GM10266 (cell line): ENCODE results near the gene TSPAN15.
"Not testable (repeated sequence)": the region's sequence is repeated elsewhere in the genome, so short reads cannot be mapped to it uniquely, and the experiment has no call there.

Source experiments
- DNase-seq: peaks from one replicate; pipeline ENCODE4 v3.0.0; 2012; ENCODE audit errors: extremely low spot score
- CTCF ChIP-seq: IDR thresholded peaks from 2 replicates; pipeline ENCODE4 v1.5.1; 2012; ENCODE audit warnings: mild to moderate bottlenecking, low read depth; ENCODE audit not compliant: control insufficient read depth, insufficient read depth; ENCODE audit errors: missing control alignments

Gene TSPAN15

GRCh38 chr10:69445041-69445440 is 6.2 kb upstream of the TSPAN15 start:
- no peak for DNase-seq
- TF ChIP-seq CTCF: no peak

GRCh38 chr10:69446229-69446628 is 5.0 kb upstream of the TSPAN15 start:
- TF ChIP-seq CTCF: no peak
- DNase-seq: no peak

- TF ChIP-seq CTCF: no peak
- no peak for DNase-seq
Measured at GRCh38 chr10:69446650-69447151, 4.6 kb upstream of the TSPAN15 start.

GRCh38 chr10:69449841-69450240 is 1.4 kb upstream of the TSPAN15 start:
- TF ChIP-seq CTCF: peak; percentile 25
- peak; percentile 61 for DNase-seq

- DNase-seq: not testable (repeated sequence)
Measured at GRCh38 chr10:69450395-69450794, 870 bp upstream of the TSPAN15 start.

- no peak for DNase-seq
- no peak for TF ChIP-seq CTCF
Measured at GRCh38 chr10:69451784-69452251, 553 bp downstream of the TSPAN15 start.

GRCh38 chr10:69452676-69453415 is 1.6 kb downstream of the TSPAN15 start:
- no peak for DNase-seq
- no peak for TF ChIP-seq CTCF
